ENCODE results near the gene ANLN. TPM values are rescaled to one million over a fixed set of nuclear protein-coding genes. Genes with fewer than 3 reads are reported as not detected.
A peak's percentile ranks its signal among the peaks of the same experiment; 100 is the strongest.

The ANLN gene
- total and polyA plus RNA-seq, 9 of the 15 experiments (the other 6 are each of a cell fraction or from before 2014, with no cell fraction given): 18.1 to 66.2 (median 38.7) TPM

- TF ChIP-seq ZNF318 (IDR thresholded peaks at IDR 0.05; ENCODE audit: borderline replicate concordance in 1 of 2, low read depth in 1 of 2) (no peak), SRSF3 (IDR thresholded peaks at IDR 0.05; ENCODE audit: insufficient read depth, low read length) (no peak), CBX2 (IDR thresholded peaks at IDR 0.05; ENCODE audit: insufficient read depth, low read length, poor library complexity, severe bottlenecking) (no peak), ZBTB49 (CRISPR knock-in tag; IDR thresholded peaks at IDR 0.05; ENCODE audit: borderline replicate concordance) (no peak), DACH1 (IDR thresholded peaks at IDR 0.05; ENCODE audit: partially characterized antibody) (no peak), ZNF561 (CRISPR knock-in tag; conservative IDR thresholded peaks at IDR 0.05) (no peak), STAT5B (CRISPR knock-in tag; IDR thresholded peaks at IDR 0.05) (no peak), POLR2G (IDR thresholded peaks at IDR 0.05; ENCODE audit: low read depth, low read length) (no peak), HEY1 (CRISPR knock-in tag; IDR thresholded peaks at IDR 0.05; ENCODE audit: borderline replicate concordance) (no peak), ZC3H8 (IDR thresholded peaks at IDR 0.05) (no peak), ZNF121 (CRISPR knock-in tag; conservative IDR thresholded peaks at IDR 0.05) (no peak), KAT7 (CRISPR knock-in tag; IDR thresholded peaks at IDR 0.05; ENCODE audit: borderline replicate concordance) (no peak), HCFC1 (IDR thresholded peaks at IDR 0.05; ENCODE audit: low read depth, low read length) (peak; percentile 93), ETS1 (conservative IDR thresholded peaks at IDR 0.05; ENCODE audit: control insufficient read depth, low read depth, low read length) (peak; percentile 86), SETDB1 (IDR thresholded peaks at IDR 0.05; ENCODE audit: low read length) (no peak)
Observed at GRCh38 chr7:36366718-36367560, 22.7 kb upstream of the ANLN start (continued).
